C4-2B (cell line): Measurements from ENCODE around the gene ZSWIM1.
"Not testable (repeated sequence)": the region's sequence is repeated elsewhere in the genome, so short reads cannot be mapped to it uniquely, and the experiment has no call there.

Experiments
- ZFX ChIP-seq: fragments of 450-650 bp; IDR thresholded peaks from 2 replicates; pipeline ENCODE4 v1.6.1; 2017
- TF ChIP-seq, protein P1 (sequence below): fragments of 450-650 bp; conservative IDR thresholded peaks from 2 replicates; pipeline ENCODE4 v1.5.1; 2017; ENCODE audit warnings: mild to moderate bottlenecking

GRCh38 chr20:45874104-45874481, 6.9 kb upstream of the ZSWIM1 start:
- TF ChIP-seq, protein P1, sequence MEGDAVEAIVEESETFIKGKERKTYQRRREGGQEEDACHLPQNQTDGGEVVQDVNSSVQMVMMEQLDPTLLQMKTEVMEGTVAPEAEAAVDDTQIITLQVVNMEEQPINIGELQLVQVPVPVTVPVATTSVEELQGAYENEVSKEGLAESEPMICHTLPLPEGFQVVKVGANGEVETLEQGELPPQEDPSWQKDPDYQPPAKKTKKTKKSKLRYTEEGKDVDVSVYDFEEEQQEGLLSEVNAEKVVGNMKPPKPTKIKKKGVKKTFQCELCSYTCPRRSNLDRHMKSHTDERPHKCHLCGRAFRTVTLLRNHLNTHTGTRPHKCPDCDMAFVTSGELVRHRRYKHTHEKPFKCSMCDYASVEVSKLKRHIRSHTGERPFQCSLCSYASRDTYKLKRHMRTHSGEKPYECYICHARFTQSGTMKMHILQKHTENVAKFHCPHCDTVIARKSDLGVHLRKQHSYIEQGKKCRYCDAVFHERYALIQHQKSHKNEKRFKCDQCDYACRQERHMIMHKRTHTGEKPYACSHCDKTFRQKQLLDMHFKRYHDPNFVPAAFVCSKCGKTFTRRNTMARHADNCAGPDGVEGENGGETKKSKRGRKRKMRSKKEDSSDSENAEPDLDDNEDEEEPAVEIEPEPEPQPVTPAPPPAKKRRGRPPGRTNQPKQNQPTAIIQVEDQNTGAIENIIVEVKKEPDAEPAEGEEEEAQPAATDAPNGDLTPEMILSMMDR = not testable (repeated sequence)
- not testable (repeated sequence) for TF ChIP-seq ZFX
